Activated naive CD4-positive, alpha-beta T cell treated with anti-CD3 and anti-CD28 coated beads, Interleukin-2, amount 50 U/mL, for 72 hours (primary cell): Measurements from ENCODE around the gene RHEX. TPM values are rescaled to one million over a fixed set of nuclear protein-coding genes. Genes with fewer than 3 reads are reported as not detected.

Source experiments
- ATAC-seq, 2 donors: fragments of 150-1000 bp; cut with Tn5 transposase; 2 replicates each; pipeline ENCODE4 v1.10.0; 2021; ENCODE audit warnings: mild to moderate bottlenecking in 2 of 2, moderate library complexity in 2 of 2
- DNase-seq, 2 donors: peaks; one replicate each; pipeline ENCODE4 v3.0.0; 2021 to 2022; ENCODE audit warnings: low spot score in 2 of 2
- H3K27ac Mint-ChIP-seq, 2 donors: one replicate each; pipeline ENCODE4 v1.8.0; 2022; ENCODE audit warnings: mild to moderate bottlenecking in 2 of 2, mixed read lengths in 2 of 2
- H3K36me3 Mint-ChIP-seq, 2 donors: one replicate each; pipeline ENCODE4 v1.8.0; 2022; ENCODE audit warnings: mixed read lengths in 2 of 2
- H3K9me3 Mint-ChIP-seq, 2 donors: one replicate each; pipeline ENCODE4 v1.8.0; 2022; ENCODE audit warnings: mixed read lengths in 2 of 2
- total RNA-seq, 2 donors: library from RNA; stranded (reverse); gene quantifications; one replicate each; pipeline ENCODE4 v1.2.3, GENCODE V29; 2022

RHEX gene
- total RNA-seq, 2 donors from 2014 or later = not detected

- Mint-ChIP-seq H3K27ac (peak overlapping the region in 1 of 2 donors; percentile 56), H3K9me3 (peaks cover 0 to 5% of the 10 kb centered on the region in 2 donors), H3K36me3 (peaks cover 5 to 6% of the 10 kb centered on the region in 2 donors)
- ATAC-seq = no peak
- no peak for DNase-seq
These were observed 14.7 kb downstream of the RHEX start for GRCh38 chr1:206067486-206068227.

GRCh38 chr1:206068314-206068713, 15.3 kb downstream of the RHEX start:
- H3K36me3 Mint-ChIP-seq = no peaks in the 10 kb centered on the region
- ATAC-seq (peak in 1 of 2 donors; percentile 28), DNase-seq (no peak)
- no peak overlapping the region for H3K27ac Mint-ChIP-seq
- no peaks in the 10 kb centered on the region for H3K9me3 Mint-ChIP-seq

DNA sequence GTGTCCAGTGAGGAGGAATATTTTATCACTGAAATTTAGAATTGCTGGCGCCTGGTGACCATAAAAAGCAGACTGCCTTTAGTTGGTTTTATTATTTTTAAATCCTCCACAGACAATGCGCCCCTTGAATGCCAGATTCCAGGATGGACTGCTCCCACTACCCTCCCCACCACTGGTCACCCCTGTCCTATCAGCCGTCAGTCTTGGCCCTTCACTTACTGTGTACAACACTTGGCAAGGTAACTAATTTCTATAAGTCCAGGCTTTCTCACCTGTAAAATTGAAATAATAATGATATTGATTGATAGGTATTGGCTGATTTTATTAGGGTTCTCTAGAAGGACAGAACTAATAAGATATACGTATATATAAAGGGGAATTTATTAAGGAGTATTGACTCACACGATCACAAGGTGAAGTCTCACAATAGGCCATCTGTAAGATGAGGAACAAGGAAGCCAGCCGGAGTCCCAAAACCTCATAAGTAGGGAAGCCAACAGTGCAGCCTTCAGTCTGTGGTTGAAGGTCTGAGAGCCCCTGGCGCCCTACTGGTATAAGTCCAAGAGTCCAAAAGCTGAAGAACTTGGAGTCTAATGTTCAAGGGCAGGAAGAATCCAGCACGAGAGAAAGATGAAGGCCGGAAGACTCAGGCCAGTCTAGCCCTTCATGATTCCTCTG, 17.8 kb downstream of the RHEX start:
- no peak for DNase-seq
- Mint-ChIP-seq H3K9me3 (no peaks in the 10 kb centered on the region), H3K36me3 (no peaks in the 10 kb centered on the region), H3K27ac (no peak overlapping the region)
- no peak for ATAC-seq

DNA sequence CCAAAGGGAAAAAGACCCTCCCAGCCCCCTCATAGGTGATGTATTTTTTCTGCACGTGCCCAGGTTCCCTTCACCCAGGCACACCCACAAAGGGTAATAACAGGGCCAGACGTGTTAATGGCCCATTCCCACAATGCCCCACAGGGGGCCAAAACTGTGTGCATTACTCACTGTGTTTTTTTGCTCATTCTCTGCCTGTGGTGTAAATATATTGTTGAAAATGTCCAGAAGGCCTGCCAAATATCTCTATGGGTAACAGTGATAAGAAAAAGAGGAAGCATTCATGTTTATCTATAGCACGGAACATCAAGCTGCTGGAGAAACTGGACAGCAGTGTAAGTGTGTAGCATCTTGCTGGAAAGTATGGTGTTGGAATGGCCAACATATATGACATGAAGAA, 21.9 kb downstream of the RHEX start:
- Mint-ChIP-seq H3K36me3 (no peaks in the 10 kb centered on the region), H3K27ac (no peak overlapping the region), H3K9me3 (no peaks in the 10 kb centered on the region)
- ATAC-seq (no peak), DNase-seq (no peak)

GRCh38 chr1:206075786-206076755, 23.1 kb downstream of the RHEX start:
- ATAC-seq = no peak
- Mint-ChIP-seq H3K27ac (no peak overlapping the region), H3K36me3 (no peaks in the 10 kb centered on the region), H3K9me3 (no peaks in the 10 kb centered on the region)
- no peak for DNase-seq

GRCh38 chr1:206079135-206079534, 26.2 kb downstream of the RHEX start:
- H3K27ac Mint-ChIP-seq = no peak overlapping the region
- DNase-seq (no peak), ATAC-seq (no peak)
- no peaks in the 10 kb centered on the region for H3K9me3 Mint-ChIP-seq
- H3K36me3 Mint-ChIP-seq = no peaks in the 10 kb centered on the region

GRCh38 chr1:206080026-206080820, 27.2 kb downstream of the RHEX start:
- no peaks in the 10 kb centered on the region for H3K36me3 Mint-ChIP-seq
- H3K9me3 Mint-ChIP-seq = no peaks in the 10 kb centered on the region
- ATAC-seq (no peak), DNase-seq (no peak)
- no peak overlapping the region for H3K27ac Mint-ChIP-seq

DNA sequence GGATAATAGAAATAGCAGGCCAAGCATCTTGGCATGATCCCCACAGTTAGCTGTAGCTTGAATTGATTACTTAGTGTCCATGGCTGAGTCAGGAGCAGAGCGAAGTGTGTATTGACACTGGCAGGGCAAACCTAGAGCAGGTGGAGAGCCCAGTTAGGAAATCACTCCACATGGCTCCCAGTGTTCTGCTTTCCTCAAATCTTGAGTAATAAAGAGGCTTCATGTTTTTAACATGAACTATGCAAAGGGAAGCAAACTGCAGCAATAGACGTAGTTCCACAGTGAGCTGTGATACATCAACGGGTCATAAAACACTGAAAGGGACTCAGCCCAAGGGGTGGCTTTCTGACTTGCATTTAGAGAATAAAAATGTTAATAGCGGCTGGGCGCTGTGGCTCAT, 28.9 kb downstream of the RHEX start:
- ATAC-seq (no peak), DNase-seq (no peak)
- Mint-ChIP-seq H3K9me3 (no peaks in the 10 kb centered on the region), H3K27ac (no peak overlapping the region), H3K36me3 (no peaks in the 10 kb centered on the region)

DNA sequence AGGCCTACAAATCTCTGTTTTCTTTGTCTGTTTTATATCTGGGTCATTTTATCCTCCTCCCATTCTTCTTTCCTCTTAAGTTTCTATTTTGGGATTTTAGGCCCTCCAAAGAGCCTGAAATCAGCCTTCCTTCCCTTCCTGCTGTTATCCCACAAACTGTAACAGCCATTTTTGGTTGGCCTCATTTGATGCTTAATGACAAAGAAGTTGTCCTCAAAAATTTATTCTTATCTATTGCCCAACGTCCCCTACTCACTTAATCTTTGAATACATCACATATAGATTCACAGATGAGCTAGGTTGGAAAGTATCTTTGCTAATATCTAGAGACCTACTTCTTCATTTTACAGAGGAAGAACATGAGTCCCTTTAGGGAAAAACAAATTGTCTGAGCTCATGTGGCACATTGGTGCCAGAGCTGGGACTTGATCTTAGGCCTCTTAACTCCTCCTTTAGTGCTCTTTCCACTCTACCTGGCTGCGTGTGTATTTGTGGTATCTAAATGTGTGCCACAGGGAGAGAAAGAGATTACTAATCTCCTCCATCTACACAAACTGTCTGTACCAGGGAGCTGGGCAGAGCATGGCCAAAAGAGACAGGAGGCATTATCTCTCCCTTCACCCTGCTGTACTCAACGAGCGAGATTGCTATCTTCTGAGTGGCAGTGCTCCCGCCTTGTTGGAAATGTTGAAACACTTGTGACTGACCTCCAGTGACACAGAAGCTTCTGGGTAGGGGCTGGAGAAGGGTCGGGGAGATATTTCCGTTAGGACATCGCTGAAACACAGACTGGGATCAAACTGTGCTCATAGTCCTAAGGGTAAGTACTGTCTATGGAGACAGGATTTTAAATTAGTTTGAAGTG, 30.1 kb downstream of the RHEX start:
- no peak for ATAC-seq
- Mint-ChIP-seq H3K9me3 (no peaks in the 10 kb centered on the region), H3K27ac (no peak overlapping the region), H3K36me3 (no peaks in the 10 kb centered on the region)
- no peak for DNase-seq

GRCh38 chr1:206083750-206084149, 30.8 kb downstream of the RHEX start:
- ATAC-seq = no peak
- H3K9me3 Mint-ChIP-seq = no peaks in the 10 kb centered on the region
- no peak for DNase-seq
- no peaks in the 10 kb centered on the region for H3K36me3 Mint-ChIP-seq
- no peak overlapping the region for H3K27ac Mint-ChIP-seq

- no peak overlapping the region for H3K27ac Mint-ChIP-seq
- no peaks in the 10 kb centered on the region for H3K36me3 Mint-ChIP-seq
- ATAC-seq = no peak
These were observed 34.1 kb downstream of the RHEX start for GRCh38 chr1:206087091-206087490.

DNA sequence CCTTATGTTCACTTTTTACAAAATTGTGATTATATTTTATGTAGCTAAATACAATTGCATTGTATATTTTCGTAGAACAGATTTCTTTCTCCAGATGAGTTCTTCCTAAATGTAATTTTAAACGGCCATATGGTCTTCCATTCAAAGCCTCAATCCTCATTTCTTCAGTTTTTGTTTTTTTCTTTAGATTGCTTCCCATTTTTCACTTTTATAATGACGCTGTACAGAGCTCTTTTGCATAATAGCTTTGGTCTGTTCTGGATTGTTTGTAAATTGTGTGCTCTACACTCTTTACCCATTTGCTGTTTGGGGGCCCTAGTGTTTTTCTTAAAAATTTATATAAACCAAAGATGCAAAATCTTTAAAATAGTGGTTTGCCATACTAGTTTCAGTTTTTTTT, 36.4 kb downstream of the RHEX start:
- DNase-seq (no peak), ATAC-seq (no peak)
- H3K36me3 Mint-ChIP-seq = no peaks in the 10 kb centered on the region
- H3K9me3 Mint-ChIP-seq = no peaks in the 10 kb centered on the region
- H3K27ac Mint-ChIP-seq = no peak overlapping the region

More at GRCh38 chr1:206087091-206087490, 34.1 kb downstream of the RHEX start:
- DNase-seq = no peak
- no peaks in the 10 kb centered on the region for H3K9me3 Mint-ChIP-seq

GRCh38 chr1:206094024-206094423, 41.1 kb downstream of the RHEX start:
- no peaks in the 10 kb centered on the region for H3K9me3 Mint-ChIP-seq

DNA sequence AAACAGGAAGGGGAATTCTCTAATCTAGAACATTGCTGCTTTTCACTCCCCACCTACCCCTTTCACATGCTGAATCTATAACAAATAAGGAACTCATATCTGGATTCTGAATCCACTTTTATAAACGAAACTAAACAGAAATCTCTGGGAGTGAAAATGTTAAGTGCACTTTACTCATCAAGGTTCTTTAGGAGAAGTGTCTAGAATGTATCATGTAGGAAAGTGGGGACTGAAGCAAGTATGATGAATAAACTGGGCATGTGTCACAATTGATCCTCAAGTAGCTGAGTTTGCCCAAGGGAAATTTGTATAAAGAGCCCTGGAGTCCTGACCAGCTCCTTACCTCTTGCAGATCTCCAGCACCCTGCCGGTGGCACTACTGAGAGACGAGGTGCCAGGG, 44.4 kb downstream of the RHEX start:
- Mint-ChIP-seq H3K9me3 (no peaks in the 10 kb centered on the region), H3K36me3 (no peaks in the 10 kb centered on the region), H3K27ac (no peak overlapping the region)
- ATAC-seq (no peak), DNase-seq (no peak)

More at GRCh38 chr1:206094024-206094423, 41.1 kb downstream of the RHEX start:
- DNase-seq (no peak), ATAC-seq (no peak)
- Mint-ChIP-seq H3K27ac (no peak overlapping the region), H3K36me3 (no peaks in the 10 kb centered on the region)

DNA sequence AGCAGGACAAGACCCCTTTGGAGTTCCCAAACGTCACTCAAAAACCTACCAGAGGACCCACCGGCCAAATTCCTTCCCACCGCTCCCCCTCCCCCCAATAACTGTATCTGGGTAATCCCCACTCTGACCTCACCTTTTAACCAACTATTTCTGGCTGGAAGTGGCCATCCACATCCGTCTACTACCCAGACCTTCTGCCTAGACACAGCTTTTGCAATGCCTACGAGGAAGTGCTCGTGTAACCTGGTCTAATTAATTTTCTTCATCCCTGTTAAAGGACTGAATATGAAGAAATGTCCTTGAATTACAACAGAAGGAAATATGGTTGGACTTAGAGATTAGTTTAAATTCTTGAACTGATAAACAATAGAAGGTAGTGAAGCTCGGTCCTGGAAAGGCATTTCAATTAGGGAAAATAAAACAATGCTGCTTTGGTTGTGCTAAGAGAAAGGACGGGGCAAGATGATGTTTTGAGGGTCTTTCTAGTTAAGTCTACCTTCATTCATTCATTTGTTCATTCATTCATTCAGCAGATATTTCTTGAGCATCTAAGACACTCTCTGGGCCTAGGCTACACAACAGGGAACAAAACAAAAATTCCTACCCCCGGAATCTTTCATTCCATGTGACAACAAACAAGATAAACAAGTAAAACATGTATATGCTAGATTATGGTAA, 45.4 kb downstream of the RHEX start:
- no peak overlapping the region for H3K27ac Mint-ChIP-seq
- no peaks in the 10 kb centered on the region for H3K9me3 Mint-ChIP-seq
- ATAC-seq (no peak), DNase-seq (no peak)
- no peaks in the 10 kb centered on the region for H3K36me3 Mint-ChIP-seq
